GM04504 (cell line): ENCODE measurements around the gene AGPS.

Experiments used
- DNase-seq: peaks from one replicate; pipeline ENCODE4 v3.0.0-alpha.2; 2012; ENCODE audit warnings: low read depth

Gene AGPS

DNA sequence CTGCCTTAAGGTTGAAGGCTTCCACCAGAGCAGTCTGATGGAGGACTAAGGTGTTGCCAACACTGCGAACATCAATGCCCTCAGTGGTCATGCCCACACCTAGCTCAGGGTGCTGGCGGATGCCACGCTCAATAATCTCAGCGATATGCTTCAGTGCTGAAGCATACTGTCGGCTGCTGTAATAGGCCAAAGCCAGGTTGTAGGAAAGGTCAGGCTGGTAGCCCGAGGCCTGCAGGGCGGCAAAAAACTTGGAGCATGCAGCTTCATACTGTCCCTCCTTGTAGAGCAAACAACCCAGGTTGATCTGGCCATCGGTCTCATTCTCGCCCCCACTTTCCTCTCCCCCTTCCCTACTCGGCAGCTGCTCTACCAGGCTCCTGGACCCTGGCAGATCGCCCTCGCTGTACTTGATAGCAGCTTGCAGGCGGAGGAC lies 159.4 kb downstream of the AGPS start:
- no peak for DNase-seq

DNA sequence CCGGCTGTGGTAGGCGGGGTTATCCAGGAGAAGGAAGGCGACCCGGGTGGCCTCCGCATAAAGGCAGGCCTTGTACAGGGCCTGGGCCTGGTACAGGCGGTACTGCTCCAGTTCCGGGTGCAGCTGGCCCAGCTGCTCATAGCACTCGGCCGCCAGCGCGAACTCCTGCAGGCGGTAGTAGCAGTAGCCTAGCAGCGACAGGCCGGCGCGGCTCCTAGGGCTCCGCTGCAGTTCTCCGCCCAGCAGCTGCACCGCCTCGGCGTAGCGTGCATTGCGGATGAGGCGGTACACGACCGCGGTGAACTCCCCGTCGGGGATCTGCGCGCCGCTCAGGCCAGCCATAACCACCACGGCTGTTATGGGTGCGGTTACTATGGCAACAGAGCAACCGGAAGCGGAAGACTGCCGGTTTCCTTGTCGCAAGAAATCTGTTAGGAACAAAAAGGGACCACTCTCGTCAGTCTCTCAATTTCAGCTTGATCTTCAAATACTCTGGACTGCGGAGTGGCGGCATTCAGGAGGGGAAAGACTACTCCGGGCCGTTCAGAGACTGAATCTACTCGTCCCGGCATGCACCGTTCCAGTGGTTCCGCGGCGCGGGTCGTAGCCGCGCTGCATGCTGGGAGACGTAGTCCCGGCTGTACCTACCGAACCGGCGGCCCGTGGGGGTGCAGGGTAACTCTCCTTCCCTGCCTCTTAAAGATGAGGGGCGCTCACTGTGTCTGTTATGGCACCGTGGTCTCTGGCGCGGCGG lies 160.0 kb downstream of the AGPS start:
- peak; percentile 72 for DNase-seq

DNA sequence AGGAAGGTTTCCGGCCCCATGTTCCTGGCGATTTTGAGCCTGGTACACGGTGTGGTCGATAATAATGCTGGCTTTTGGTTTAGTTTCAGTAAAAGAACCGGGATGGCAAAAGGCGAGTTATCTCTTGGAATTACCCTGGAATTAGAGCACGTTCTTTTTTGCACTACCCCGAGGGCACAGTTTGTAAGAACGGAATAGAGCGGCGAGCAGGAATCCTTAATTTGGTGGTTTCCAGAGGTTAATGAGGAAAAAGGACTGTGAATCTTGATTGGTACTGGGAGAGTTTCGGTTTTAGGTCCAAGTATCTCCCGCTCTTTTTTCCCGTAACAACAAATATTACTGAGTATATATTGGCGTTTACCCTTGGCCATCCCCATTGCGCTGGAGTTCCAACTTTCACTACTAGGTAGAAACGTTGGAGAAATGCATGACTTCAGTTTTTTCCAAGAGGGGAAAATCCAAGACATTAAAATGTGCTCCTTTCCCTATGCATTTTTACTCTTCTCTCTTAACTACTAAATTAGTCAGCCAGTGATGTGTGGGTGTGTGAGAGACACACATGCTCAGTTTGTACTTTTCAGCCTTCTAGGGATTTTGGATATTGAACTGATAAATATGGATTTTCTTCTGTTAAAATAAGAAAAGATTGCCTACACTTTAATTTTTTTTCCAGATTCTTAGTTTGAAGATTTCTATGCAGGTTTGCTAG lies 160.8 kb downstream of the AGPS start:
- DNase-seq = no peak

DNA sequence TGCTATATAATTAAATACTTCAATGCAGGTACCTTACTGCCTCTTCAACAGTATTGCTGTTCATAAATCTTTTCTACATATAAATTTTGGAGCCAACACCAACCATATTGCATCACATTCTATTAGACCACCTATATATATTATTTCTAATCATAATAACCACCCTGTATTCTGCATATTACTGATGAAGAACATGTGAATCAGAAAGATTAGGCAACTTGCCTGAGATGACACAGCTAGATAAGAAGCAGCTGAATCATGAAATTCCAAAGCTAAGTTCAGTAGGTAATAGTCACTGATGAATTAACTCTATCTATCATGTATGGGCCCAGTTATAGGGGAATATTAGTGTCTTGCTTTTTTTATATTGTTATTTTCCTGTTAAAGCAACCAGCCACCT lies 161.8 kb downstream of the AGPS start:
- no peak for DNase-seq

DNA sequence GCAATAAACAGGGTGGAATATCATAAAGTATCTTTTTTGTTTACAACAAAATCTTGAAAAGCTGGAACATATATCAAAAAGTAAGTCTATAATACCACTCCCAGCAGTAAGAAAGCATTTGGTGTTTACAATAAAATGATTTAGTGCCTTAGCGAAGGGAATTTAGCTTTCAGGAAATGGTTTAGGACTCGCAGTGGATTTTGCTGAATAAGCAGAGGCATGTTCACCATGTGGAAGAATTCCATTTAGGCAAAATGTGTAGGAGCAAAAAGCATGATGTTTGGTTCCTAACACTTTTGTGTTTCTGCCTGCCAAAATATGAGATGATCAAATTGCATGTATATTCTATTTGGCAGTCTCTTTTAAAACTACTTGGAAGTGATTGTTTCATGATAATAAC lies 163.6 kb downstream of the AGPS start:
- no peak for DNase-seq

DNA sequence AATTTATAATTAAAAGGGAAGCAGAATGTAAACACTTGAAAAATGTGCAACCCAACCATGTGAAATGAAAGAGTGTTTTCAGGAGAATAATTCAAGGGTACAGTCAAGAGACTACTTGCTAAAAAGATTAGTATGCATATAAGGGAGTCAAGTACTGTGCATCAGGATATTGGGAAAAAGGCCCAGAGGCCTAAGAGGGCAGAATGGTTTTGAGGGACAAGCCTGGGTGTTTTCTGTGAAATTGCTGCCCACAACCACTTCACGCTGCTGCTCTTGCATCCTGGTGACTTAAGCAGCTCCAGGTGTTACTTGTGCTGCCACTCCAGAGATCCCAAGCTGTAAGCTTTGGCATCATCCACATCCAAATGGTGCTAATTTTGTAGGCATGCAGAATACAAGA lies 165.2 kb downstream of the AGPS start:
- no peak for DNase-seq

DNA sequence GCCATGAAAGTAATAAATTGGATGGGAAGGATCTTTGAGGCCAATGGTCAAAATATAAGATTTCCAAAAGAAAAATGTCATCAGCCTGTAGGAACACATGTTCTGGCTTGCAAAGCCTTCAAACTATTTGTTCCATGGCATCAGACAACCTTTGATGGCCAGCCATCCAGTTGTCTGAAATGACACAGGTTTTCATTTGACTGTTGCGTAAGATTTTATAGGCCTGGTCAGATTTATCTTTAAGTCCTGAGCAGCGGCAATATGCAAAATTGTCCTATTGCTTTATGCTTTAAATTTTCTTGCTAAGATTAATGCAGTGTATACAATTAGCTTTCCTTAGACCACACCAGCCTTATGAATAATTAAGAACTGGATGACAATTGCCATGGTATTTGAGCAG lies 167.1 kb downstream of the AGPS start:
- no peak for DNase-seq

DNA sequence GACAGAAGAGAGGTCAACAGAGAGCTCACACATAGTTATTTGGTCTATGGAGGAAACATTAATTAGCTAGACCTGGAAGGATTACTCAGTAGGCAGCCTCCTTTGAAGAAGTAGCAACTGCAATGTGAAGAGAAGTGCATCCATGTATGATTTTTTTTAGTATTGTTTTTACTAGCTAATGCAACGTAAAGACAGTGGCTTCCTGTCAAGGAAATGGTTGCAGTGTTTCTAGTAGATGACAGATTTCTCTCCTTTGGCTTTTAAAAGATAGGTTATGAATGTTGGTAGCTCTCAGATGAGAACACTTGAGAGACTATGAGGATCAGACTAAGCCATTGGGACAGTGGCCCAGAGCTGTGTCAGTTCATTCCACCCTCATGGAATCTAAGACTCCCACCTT lies 175.8 kb downstream of the AGPS start:
- no peak for DNase-seq

DNA sequence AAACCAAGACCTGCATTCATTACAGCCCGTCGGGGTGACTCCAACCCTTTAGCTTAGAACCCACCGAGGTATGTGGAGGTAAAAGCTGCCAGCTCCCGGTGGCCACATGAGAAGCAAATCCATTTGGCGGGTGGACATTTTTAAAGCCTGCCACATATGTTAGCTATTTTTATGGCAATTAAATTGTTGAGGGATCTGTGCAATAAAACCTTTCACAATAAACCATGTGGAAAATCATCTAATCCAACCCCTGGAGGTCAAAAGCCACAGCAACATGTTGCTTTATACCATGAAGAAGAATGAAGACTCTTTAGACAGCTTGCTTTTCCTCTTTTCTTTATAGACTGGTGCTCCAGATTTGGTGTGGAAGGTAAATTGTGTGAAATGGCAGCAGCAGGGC lies 176.3 kb downstream of the AGPS start:
- no peak for DNase-seq

DNA sequence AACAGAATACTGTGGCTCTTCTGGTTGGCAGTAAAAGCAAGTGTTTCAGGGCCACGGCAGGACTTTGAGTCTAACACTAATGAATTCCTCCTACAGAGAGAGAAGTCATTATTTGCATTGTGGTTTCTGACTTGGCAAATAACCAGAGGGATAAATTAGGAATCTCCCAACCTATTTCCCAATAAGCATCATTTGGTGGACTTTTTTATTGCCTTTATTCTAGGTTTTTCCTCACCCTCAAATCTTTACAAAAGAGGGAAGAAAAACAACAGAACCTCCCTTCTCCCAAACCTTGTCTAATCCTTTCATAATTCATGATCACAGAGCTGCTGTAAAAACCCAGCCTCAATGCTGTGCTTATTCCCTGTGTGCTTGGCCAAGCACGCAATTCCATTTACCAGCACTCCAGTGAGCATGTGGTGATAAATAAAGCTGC lies 179.7 kb downstream of the AGPS start:
- DNase-seq = no peak

DNA sequence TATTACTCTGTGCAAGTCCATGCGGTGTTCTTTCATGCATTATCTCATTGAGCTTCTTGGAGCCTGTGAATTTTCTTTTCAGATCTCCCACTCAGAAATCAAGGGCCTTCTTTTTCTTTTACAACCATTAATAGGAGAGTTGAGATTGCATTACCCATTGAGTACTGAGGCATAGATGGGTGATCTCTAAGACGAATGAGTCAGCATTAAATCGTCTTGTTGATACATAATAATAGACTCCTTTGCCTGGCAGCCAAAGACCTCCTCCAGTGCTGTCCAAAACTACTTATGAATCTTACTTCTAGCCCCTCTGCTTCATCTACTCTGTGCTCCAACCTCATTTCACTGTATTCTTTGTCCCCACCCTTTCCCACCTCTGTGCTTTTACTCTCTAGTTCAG lies 180.5 kb downstream of the AGPS start:
- no peak for DNase-seq

DNA sequence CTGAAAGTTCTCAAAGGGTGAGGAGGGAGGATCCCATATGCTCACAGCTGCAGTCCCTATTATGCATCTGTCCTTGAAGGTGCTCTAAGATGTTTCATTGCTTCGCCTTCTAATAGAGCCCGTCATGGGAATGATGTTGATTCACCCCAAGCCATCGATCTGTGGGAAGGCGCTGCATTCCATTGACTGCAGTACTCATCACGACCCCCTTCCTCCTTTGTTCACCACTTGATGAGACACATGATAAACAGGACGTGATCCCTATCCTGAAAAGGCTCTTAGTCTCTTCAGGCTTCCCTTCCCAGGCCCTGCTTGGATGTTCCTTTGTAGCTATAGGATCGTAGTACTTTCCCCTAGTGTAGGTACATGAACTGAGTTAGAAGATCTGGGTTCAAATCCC lies 181.8 kb downstream of the AGPS start:
- DNase-seq = no peak

DNA sequence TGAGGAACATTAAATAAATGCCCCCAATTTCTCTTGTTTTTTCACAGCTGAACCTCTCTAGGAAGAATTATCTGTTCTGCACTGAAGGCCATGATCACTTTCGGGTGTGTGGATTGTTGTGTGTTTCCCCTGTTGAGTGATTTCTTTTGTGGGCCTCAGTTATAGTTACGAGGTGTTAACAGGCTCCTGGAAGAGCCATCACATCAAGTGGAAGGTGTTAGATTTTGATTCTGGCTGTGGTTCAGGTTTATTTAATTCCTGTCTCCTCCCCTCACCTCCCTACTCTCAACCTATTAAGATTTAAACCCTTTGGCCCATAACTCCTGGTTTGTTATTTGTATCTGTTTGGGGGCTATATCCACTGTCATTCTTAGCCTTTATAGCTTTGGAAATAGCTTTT lies 182.8 kb downstream of the AGPS start:
- DNase-seq = no peak

DNA sequence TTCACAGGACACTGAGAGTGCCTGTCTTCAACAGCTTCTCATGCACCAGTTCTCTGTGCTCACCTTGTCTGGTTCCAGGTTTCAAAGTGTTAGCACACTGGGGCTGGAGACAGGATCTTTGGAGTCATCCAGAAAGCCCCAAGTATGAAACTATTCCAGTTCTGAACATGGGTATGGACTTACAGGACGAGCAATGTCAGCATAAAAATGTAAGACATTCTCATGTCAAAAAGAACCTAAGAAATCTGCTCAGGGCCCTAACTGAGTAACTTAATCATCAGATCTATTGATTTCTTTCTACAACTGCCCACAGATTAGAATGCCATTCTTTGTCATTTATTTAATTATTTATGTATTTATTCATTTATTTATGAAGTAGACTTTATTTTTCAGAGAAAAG lies 184.5 kb downstream of the AGPS start:
- no peak for DNase-seq

DNA sequence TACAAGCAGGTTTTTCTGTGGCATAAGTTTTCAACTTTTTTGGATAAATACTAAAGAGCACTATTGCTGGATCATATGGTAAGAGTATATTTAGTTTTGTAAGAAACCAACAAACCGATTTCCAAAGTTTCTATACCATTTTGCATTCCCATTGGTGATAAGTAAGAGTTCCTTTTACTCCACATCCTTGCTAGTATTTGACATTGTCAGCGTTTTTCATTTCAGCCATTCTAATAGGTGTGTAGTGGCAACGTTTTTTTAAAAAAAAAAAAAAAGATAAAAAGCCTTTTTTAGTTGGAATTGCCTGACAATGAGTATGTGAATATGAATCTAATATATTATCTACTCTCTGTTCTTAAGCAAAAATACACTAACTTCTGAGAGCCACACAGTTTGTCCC lies 185.9 kb downstream of the AGPS start:
- no peak for DNase-seq

DNA sequence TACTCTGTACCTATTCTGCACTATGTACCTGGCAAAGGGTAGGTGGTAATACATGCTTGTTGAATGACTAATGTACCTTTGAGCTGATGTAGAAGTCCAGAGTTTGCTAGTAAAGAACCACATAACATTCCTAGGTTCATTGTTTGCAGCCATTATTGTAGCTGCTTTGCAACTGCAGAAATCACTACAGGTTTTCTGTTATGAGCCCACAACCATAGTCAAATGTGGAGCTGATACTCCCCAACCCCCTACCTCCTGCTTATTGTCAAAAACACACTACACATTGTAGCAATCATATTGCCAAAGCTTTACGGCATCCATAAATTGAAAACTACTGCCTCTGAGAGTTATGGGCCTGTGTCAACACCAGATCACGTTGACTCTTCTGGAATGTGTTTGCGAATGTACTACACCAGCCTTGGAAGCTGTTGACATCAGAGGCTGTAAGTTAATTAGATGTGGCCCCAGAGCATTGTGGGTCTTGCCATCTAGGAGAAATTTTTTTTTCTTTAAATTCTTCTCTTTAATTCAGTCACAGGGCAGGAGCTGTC lies 187.0 kb downstream of the AGPS start:
- DNase-seq = no peak

DNA sequence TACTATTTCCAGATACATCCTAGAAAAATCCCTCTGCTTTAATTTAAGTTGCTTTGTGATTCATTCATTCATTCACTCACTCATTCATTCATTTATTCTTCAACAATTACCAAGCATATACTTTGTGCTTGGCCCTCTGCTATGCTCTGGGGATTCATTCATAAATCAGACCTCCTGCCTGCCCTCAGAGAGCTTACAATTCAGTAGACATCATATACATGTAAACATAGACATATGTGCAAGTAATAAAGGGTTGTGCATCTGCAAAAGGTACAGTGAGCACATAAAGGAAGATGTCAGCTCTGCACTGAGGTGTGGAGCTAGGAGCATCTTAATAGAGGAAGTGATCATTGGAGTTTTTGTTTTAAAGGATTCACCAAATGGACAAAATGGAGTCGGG lies 189.4 kb downstream of the AGPS start:
- no peak for DNase-seq

DNA sequence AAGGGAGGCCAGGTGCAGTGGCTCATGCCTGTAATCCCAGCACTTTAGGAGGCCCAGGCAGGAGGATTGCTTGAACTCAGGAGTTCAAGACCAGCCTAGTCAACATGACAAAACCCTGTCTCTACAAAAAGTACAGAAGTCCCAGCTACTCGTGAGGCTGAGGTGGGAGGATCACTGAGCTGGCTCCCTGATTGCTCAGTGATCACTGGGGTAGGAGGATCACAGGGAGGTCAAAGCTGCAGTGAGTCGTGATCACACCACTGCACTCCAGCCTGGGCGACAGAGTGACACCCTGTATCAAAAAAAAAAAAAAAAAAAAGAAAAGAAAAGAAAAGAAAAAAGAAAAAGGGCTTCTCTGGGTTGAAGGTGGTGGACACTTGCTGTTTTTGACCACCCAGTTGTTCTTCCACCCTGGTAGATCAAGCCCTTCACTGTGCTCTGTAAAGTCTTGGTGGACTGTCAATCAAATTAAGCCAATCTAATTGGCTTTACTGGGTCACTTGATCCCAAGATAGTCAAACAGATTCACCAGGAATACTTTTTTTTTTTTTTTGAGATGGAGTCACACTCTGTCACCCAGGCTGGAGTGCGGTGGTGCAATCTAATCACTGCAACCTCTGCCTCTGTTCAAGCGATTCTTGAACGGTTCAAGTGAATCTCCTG lies 191.6 kb downstream of the AGPS start:
- no peak for DNase-seq

DNA sequence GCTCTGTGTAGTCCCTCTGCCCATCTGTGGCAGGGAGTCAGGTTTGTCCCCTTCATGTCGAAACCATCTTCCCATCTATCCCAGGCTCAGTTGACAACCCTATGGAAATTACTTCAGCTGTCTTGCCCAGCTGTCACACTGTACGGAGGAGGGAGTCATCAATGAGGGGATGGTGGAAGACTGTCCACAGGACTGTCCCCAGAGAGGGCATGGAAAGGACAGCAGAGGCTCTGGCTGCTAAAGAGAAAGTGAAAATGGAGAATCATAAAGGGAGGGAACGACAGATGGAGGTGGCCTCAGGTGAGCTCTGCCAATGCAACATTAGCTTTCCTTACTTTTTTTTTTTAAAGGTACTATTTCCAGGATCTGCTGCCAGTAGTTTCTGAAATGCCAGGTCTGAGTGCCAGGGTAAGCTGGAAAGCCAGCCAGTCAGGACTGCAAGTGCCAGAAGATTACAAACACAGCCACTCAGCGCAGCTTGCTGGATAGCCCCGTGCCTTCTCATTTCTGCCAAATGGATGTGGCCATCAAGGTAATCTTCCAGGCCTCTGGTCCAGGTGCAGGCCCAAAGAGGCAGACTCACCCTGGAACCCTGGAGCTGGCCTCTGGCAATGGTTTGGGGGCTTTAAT lies 192.8 kb downstream of the AGPS start:
- DNase-seq = no peak

DNA sequence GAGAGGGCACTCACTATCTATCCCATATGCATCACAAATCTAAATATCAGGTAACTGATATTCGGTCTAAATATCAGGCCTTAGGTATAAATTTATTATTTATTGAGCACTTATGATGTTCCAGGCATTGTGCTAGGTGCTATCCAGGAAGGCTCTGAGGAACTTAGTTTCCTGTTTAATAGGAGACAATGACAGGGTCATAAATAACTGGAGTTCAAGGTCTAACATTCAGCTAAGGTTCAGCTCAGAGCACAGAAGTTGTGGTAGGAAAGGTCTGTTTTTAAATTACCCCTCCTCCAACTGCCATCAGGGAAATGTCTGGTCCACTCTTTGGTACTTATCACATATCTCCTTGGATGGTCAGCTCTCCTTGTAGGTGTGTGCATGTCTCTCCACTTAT lies 193.6 kb downstream of the AGPS start:
- no peak for DNase-seq

DNA sequence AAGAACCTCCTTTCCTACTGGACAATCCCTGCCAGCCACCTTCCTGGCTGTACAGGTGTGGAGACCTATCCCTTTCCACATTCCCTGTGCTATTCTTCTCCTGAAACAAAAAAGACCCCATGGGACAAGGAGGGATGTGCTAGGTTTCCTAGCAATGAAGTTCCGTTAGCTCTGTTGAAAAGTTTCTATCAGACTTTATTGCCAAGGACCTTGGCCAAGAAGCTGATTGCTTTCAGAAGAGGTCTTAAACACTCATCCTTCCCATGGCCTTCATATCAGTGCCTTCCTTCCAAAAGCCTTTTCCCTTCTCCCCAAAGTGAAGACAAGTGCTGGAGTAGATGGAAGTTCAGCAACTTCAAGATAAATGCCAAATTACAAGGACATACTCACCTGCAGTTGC lies 194.8 kb downstream of the AGPS start:
- no peak for DNase-seq

DNA sequence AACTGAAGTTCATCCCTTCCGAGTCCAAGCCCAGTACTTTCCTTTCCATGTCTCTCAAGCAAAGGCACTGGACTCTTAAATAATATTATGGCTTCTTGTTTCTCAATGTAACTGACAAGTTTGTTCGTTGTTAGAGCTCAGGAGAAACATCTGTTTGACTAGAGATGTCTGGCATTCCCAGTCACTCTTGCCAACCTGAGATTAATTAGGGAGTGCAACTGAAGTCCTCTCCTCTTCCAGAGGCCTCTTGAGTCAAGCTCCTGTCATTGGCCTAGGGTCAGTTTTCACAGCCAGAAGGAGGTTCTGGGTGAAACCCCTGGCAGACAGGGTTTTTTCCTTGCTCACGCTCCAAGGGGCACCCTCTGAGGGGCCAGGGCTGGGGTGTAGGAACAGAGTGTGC lies 196.1 kb downstream of the AGPS start:
- no peak for DNase-seq

DNA sequence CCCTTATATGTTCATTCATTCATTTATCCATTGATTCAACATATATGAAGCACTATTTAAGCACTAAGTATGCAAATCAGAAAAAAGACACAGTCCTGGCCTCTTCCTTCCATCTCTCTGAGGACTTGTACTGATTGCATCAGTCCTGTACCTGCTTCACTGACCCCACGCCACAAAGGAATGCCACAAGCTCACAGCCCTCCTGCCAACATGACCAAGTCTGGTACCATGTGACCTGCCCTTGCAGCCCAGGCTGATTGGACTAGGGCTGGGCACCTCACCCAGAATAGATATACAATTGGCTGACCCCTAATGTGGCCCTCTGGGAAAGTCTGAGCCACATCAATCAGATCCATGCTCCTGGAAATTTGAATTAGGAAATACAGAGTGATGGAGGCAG lies 196.6 kb downstream of the AGPS start:
- DNase-seq = no peak
